Right lobe of liver (tissue), 6 donors: Measurements from ENCODE around the gene DAPK1. TPM values are rescaled to one million over a fixed set of nuclear protein-coding genes. Genes with fewer than 3 reads are reported as not detected.

Source experiments
- ATAC-seq, 4 donors: fragments of 200-7000 bp; cut with Tn5 transposase; one replicate each; pipeline ENCODE4 v1.9.1; 2020; ENCODE audit warnings: mild to moderate bottlenecking in 4 of 4, moderate library complexity in 4 of 4
- DNase-seq, 3 donors: peaks; one replicate each; pipeline ENCODE4 v3.0.0-alpha.2; 2020
- H3K27ac ChIP-seq, 3 donors: fragments of 200-600 bp; one replicate each; pipeline ENCODE4 v1.8.0; 2022
- H3K27me3 ChIP-seq, 2 donors: fragments of 200-600 bp; one replicate each; pipeline ENCODE4 v1.8.0; 2022
- H3K36me3 ChIP-seq, 4 donors: fragments of 200-600 bp; sonication (generic) in 1 of 4; one replicate each; pipeline versions ENCODE4 v1.5.1 to v1.8.0; 2017 to 2022; ENCODE audit warnings: control low read depth in 1 of 4
- H3K4me1 ChIP-seq, 4 donors: fragments of 200-600 bp; sonication (generic) in 1 of 4; one replicate each; pipeline versions ENCODE4 v1.5.1 to v1.8.0; 2017 to 2022; ENCODE audit warnings: control low read depth in 1 of 4
- H3K4me3 ChIP-seq, 3 donors: fragments of 200-600 bp; one replicate each; pipeline ENCODE4 v1.8.0; 2022
- H3K9me3 ChIP-seq, 4 donors: fragments of 200-600 bp; sonication (generic) in 1 of 4; one replicate each; pipeline versions ENCODE4 v1.5.1 to v1.8.0; 2017 to 2022; ENCODE audit warnings: control low read depth in 1 of 4
- CTCF ChIP-seq, 4 donors: fragments of 200-600 bp in 3 of 4; fragments of 450-650 bp in 1 of 4; IDR thresholded peaks; one replicate each; pipeline versions ENCODE4 v1.5.1 to v1.8.0; 2016 to 2022; ENCODE audit warnings: antibody characterized with exemption in 4 of 4, mild to moderate bottlenecking in 2 of 4
- POLR2A ChIP-seq: fragments of 450-650 bp; IDR thresholded peaks from one replicate; pipeline ENCODE4 v1.6.1; 2017; ENCODE audit warnings: antibody characterized with exemption, mild to moderate bottlenecking
- WGBS: methylation state at CpG from one replicate; pipeline ENCODE4 v1.1.6; 2018; ENCODE audit warnings: low coverage, low lambda C conversion rate; ENCODE audit not compliant: insufficient coverage; ENCODE audit errors: missing lambda C conversion rate; 5-methylcytosine and 5-hydroxymethylcytosine counted together
- intact Hi-C, 2 donors: fragments of 100-400 bp; cut with DNase I; formaldehyde crosslinking; loops; one replicate each; pipeline versions ENCODE4 v1.11.2 to v1.14.1; 2022
- total RNA-seq, 6 experiments: library from RNA; depleted of rRNA in 2 of 6; stranded (reverse); fragments of >200 nt in 2 of 6; fragmentation: NEBNext Ultra II Directional in 3 of 6; extraction: Animal tissue kit (Norgen Biotek cat#: 25700) in 3 of 6; gene quantifications; one replicate each; pipeline versions ENCODE4 v1.1.0 to v1.2.4, GENCODE V29; 2016 to 2023
- donor health status: DM: no; HTN: yes; CAD: no.
- donor health status: DM: no; HTN: no; CAD: no.
- donor health status: DM: no; HTN: no; CAD: no.
- donor health status: DM: no; HTN: yes; CAD: no.
- donor health status: DM: no; HTN: yes; CAD: no.

Gene DAPK1
- total RNA-seq, 6 experiments from 2014 or later, result 17.4 to 55.0 (median 33.9) TPM

- peaks cover 0 to 12% (median 0%) of the 10 kb centered on the region in 4 donors for H3K4me1 ChIP-seq
- intact Hi-C loops, result no loop called here
- WGBS, result 62% methylated on average over 3 of the region's 5 CpGs
- DNase-seq (no peak), ATAC-seq (peak in 1 of 4 donors; percentile 26)
- no peaks in the 10 kb centered on the region for H3K27me3 ChIP-seq
- no peak overlapping the region for H3K27ac ChIP-seq
- peaks cover 0 to 3% (median 0%) of the 10 kb centered on the region in 4 donors for H3K36me3 ChIP-seq
- H3K4me3 ChIP-seq, result no peak overlapping the region
- H3K9me3 ChIP-seq, result no peaks in the 10 kb centered on the region
- TF ChIP-seq CTCF (IDR thresholded peaks at IDR 0.05) (no peak), POLR2A (no peak)
These were observed 26.4 kb downstream of the DAPK1 start for GRCh38 chr9:87524061-87524460.

- WGBS, result 85% methylated on average over 8 of the region's 9 CpGs
- Histone ChIP-seq H3K27ac (no peak overlapping the region), H3K4me3 (no peak overlapping the region), H3K27me3 (no peaks in the 10 kb centered on the region), H3K36me3 (no peaks in the 10 kb centered on the region), H3K4me1 (peaks cover 0 to 15% (median 5%) of the 10 kb centered on the region in 4 donors), H3K9me3 (no peaks in the 10 kb centered on the region)
- TF ChIP-seq POLR2A, result no peak
- no peak for TF ChIP-seq CTCF (IDR thresholded peaks at IDR 0.05)
- intact Hi-C loops, result no loop called here
- ATAC-seq (no peak), DNase-seq (no peak)
These were observed 28.1 kb downstream of the DAPK1 start for GRCh38 chr9:87525546-87526303.

GRCh38 chr9:87527211-87527916 is 29.7 kb downstream of the DAPK1 start:
- intact Hi-C loops, result no loop called here
- ATAC-seq, result peak; percentile 34 to 69 (median 58)
- H3K4me3 ChIP-seq, result no peak overlapping the region
- WGBS, result 59% methylated on average over 6 of the region's 13 CpGs
- no peak for DNase-seq
- H3K36me3 ChIP-seq, result no peaks in the 10 kb centered on the region
- TF ChIP-seq CTCF (IDR thresholded peaks at IDR 0.05) (no peak), POLR2A (no peak)
- H3K27ac ChIP-seq, result no peak overlapping the region
- H3K9me3 ChIP-seq, result no peaks in the 10 kb centered on the region
- no peaks in the 10 kb centered on the region for H3K27me3 ChIP-seq
- H3K4me1 ChIP-seq, result peaks cover 0 to 24% (median 9%) of the 10 kb centered on the region in 4 donors

GRCh38 chr9:87528969-87529368 is 31.3 kb downstream of the DAPK1 start:
- TF ChIP-seq POLR2A (no peak), CTCF (IDR thresholded peaks at IDR 0.05) (no peak)
- H3K36me3 ChIP-seq, result no peaks in the 10 kb centered on the region

More at GRCh38 chr9:87528969-87529368, 31.3 kb downstream of the DAPK1 start:
- DNase-seq (no peak), ATAC-seq (no peak)
- intact Hi-C loops, result no loop called here
- H3K4me1 ChIP-seq, result peaks cover 0 to 24% (median 9%) of the 10 kb centered on the region in 4 donors
- no peak overlapping the region for H3K4me3 ChIP-seq
- WGBS, result 76% methylated on average over 6 of the region's 6 CpGs
- H3K27ac ChIP-seq, result no peak overlapping the region
- H3K9me3 ChIP-seq, result no peaks in the 10 kb centered on the region
- no peaks in the 10 kb centered on the region for H3K27me3 ChIP-seq
